Fibroblast of lung (primary cell): Measurements from ENCODE around the gene TMEM266. TPM values are rescaled to one million over a fixed set of nuclear protein-coding genes. Genes with fewer than 3 reads are reported as not detected.

Source experiments
- DNase-seq, 2 donors: peaks; one replicate each; pipeline versions ENCODE4 v3.0.0 to v3.0.0-alpha.2; 2010; ENCODE audit warnings: low read depth in 2 of 2
- H2AFZ ChIP-seq: 2 replicates; pipeline ENCODE4 v1.5.1; 2012; ENCODE audit warnings: low read length, control low read depth, inconsistent platforms
- H3K27ac ChIP-seq: 2 replicates; pipeline ENCODE4 v1.5.1; 2011; ENCODE audit warnings: low read length, control low read depth; ENCODE audit not compliant: insufficient read depth
- H3K27me3 ChIP-seq: 2 replicates; pipeline ENCODE4 v1.5.1; 2011; ENCODE audit warnings: mild to moderate bottlenecking, low read length; ENCODE audit not compliant: control insufficient read depth, insufficient read depth
- H3K36me3 ChIP-seq: 2 replicates; pipeline ENCODE4 v1.5.1; 2011; ENCODE audit warnings: low read length; ENCODE audit not compliant: control insufficient read depth, insufficient read depth
- H3K4me1 ChIP-seq: 2 replicates; pipeline ENCODE4 v1.5.1; 2011; ENCODE audit warnings: low read length; ENCODE audit not compliant: control insufficient read depth, insufficient read depth; ENCODE audit errors: extremely low read depth
- H3K4me2 ChIP-seq: 2 replicates; pipeline ENCODE4 v1.5.1; 2011; ENCODE audit warnings: low read length, control low read depth; ENCODE audit not compliant: insufficient read depth; ENCODE audit errors: extremely low read depth
- H3K4me3 ChIP-seq, 4 experiments: fragments of 200-600 bp in 1 of 4; sonication (generic) in 1 of 4; replicated peaks in 1 of 4; 2 replicates each; pipeline ENCODE4 v1.5.1; 2011 to 2016; ENCODE audit warnings: low read length in 4 of 4, low read depth in 3 of 4, mild to moderate bottlenecking in 3 of 4, control low read depth in 2 of 4, inconsistent platforms in 1 of 4, mixed read lengths in 1 of 4; ENCODE audit not compliant: insufficient read depth in 1 of 4; ENCODE audit errors: control extremely low read depth in 1 of 4
- H3K79me2 ChIP-seq: 2 replicates; pipeline ENCODE4 v1.5.1; 2012; ENCODE audit warnings: mild to moderate bottlenecking, low read length, inconsistent platforms; ENCODE audit not compliant: control insufficient read depth, insufficient read depth
- H3K9ac ChIP-seq: 2 replicates; pipeline ENCODE4 v1.5.1; 2011; ENCODE audit warnings: mild to moderate bottlenecking, low read length, control low read depth; ENCODE audit not compliant: insufficient read depth
- H3K9me3 ChIP-seq: 2 replicates; pipeline ENCODE4 v1.5.1; 2012; ENCODE audit warnings: low read depth, low read length; ENCODE audit not compliant: control insufficient read depth, insufficient read depth
- H4K20me1 ChIP-seq: 2 replicates; pipeline ENCODE4 v1.5.1; 2011; ENCODE audit warnings: low read length; ENCODE audit not compliant: control insufficient read depth, insufficient read depth; ENCODE audit errors: extremely low read depth
- CTCF ChIP-seq, 2 donors: IDR thresholded peaks in 1 of 2; conservative IDR thresholded peaks in 1 of 2; 1 replicate in 1 of 2; 2 replicates in 1 of 2; pipeline ENCODE4 v1.5.1; 2011 to 2012; ENCODE audit warnings: low read length in 2 of 2, control low read depth in 1 of 2, inconsistent platforms in 1 of 2, low read depth in 1 of 2, mild to moderate bottlenecking in 1 of 2
- EZH2 ChIP-seq: IDR thresholded peaks from 2 replicates; pipeline ENCODE4 v1.5.1; 2012; ENCODE audit warnings: low read length, control low read depth, mild to moderate bottlenecking; ENCODE audit errors: missing control alignments
- polyA plus RNA-seq, 2 donors: library from polyadenylated mRNA; depleted of rRNA in 1 of 2; stranded (reverse) in 1 of 2; unstranded in 1 of 2; fragments of >200 nt; gene quantifications; 2 replicates each; pipeline ENCODE4 v1.2.1, GENCODE V29; 2011 to 2012; ENCODE audit warnings: missing spikeins in 1 of 2
- total RNA-seq: library from RNA; depleted of rRNA; stranded (reverse); fragments of >200 nt; gene quantifications from 2 replicates; pipeline ENCODE4 v1.2.1, GENCODE V29; 2014

The TMEM266 gene
- total and polyA plus RNA-seq, 2 donors (not counting 1 experiment from before 2014, with no cell fraction given), result 0.09 to 0.33 TPM

- peaks cover 2% of the 10 kb centered on the region for H3K27me3 ChIP-seq
- no peak overlapping the region for H3K4me3 ChIP-seq
- no peaks in the 10 kb centered on the region for H3K36me3 ChIP-seq
- H3K79me2 ChIP-seq, result no peaks in the 10 kb centered on the region
- TF ChIP-seq CTCF (conservative IDR thresholded peaks at IDR 0.05 in 1 of 2, IDR thresholded peaks at IDR 0.05 in 1 of 2; ENCODE audit: low read depth in 1 of 2, low read length in 2 of 2) (no peak), EZH2 (no peak)
- peaks cover 7% of the 10 kb centered on the region for H3K4me1 ChIP-seq
- H2AFZ ChIP-seq, result no peak overlapping the region
- H3K27ac ChIP-seq, result no peak overlapping the region
- H4K20me1 ChIP-seq, result no peaks in the 10 kb centered on the region
- peak in 1 of 2 donors; percentile 16 for DNase-seq
- H3K9me3 ChIP-seq, result no peaks in the 10 kb centered on the region
- no peak overlapping the region for H3K4me2 ChIP-seq
- no peak overlapping the region for H3K9ac ChIP-seq
These were observed 95.9 kb downstream of the TMEM266 start for GRCh38 chr15:76155731-76156130.

- Histone ChIP-seq H4K20me1 (no peaks in the 10 kb centered on the region), H2AFZ (no peak overlapping the region), H3K4me2 (no peak overlapping the region), H3K9ac (no peak overlapping the region), H3K9me3 (no peaks in the 10 kb centered on the region), H3K27ac (no peak overlapping the region), H3K27me3 (peaks cover 2% of the 10 kb centered on the region), H3K36me3 (no peaks in the 10 kb centered on the region), H3K4me1 (peaks cover 4% of the 10 kb centered on the region), H3K4me3 (no peak overlapping the region), H3K79me2 (no peaks in the 10 kb centered on the region)
- TF ChIP-seq CTCF (conservative IDR thresholded peaks at IDR 0.05 in 1 of 2, IDR thresholded peaks at IDR 0.05 in 1 of 2; ENCODE audit: low read depth in 1 of 2, low read length in 2 of 2) (no peak), EZH2 (no peak)
- DNase-seq, result no peak
These were observed 98.4 kb downstream of the TMEM266 start for GRCh38 chr15:76158226-76158625.

GRCh38 chr15:76158815-76159214, 99.0 kb downstream of the TMEM266 start:
- Histone ChIP-seq H4K20me1 (no peaks in the 10 kb centered on the region), H3K4me2 (no peak overlapping the region), H2AFZ (no peak overlapping the region), H3K27ac (no peak overlapping the region), H3K9me3 (no peaks in the 10 kb centered on the region), H3K4me3 (no peak overlapping the region), H3K36me3 (no peaks in the 10 kb centered on the region), H3K79me2 (no peaks in the 10 kb centered on the region), H3K4me1 (peaks cover 5% of the 10 kb centered on the region), H3K9ac (no peak overlapping the region), H3K27me3 (peaks cover 2% of the 10 kb centered on the region)
- DNase-seq, result no peak
- no peak for TF ChIP-seq CTCF (conservative IDR thresholded peaks at IDR 0.05 in 1 of 2, IDR thresholded peaks at IDR 0.05 in 1 of 2; ENCODE audit: low read depth in 1 of 2, low read length in 2 of 2)
- TF ChIP-seq EZH2, result no peak
